KMS-11 (cell line): ENCODE measurements around the gene TMEM51.

Source experiments
- H2AFZ ChIP-seq: fragments of 200-600 bp; sonication (generic); 2 replicates; pipeline ENCODE4 v1.6.1; 2016; ENCODE audit warnings: antibody characterized with exemption, mixed run types, low read depth
- H3K27ac ChIP-seq: fragments of 200-600 bp; sonication (generic); 2 replicates; pipeline ENCODE4 v1.6.1; 2016; ENCODE audit warnings: mild to moderate bottlenecking, mixed run types
- H3K27me3 ChIP-seq: fragments of 200-600 bp; sonication (generic); 2 replicates; pipeline ENCODE4 v1.6.1; 2017; ENCODE audit warnings: mild to moderate bottlenecking, low read depth, mixed run types, moderate library complexity; ENCODE audit not compliant: insufficient read depth
- H3K36me3 ChIP-seq: fragments of 200-600 bp; sonication (generic); 2 replicates; pipeline ENCODE4 v1.6.1; 2017; ENCODE audit warnings: mild to moderate bottlenecking, mixed run types; ENCODE audit not compliant: insufficient read depth
- H3K4me1 ChIP-seq: fragments of 200-600 bp; sonication (generic); 2 replicates; pipeline ENCODE4 v1.6.1; 2016; ENCODE audit warnings: mild to moderate bottlenecking, low read depth, mixed run types; ENCODE audit not compliant: poor library complexity, severe bottlenecking
- H3K4me2 ChIP-seq: fragments of 200-600 bp; sonication (generic); 2 replicates; pipeline ENCODE4 v1.7.0; 2016; ENCODE audit warnings: mild to moderate bottlenecking, mixed run types
- H3K4me3 ChIP-seq: fragments of 200-600 bp; sonication (generic); IDR thresholded peaks from 2 replicates; pipeline ENCODE4 v1.6.1; 2017; ENCODE audit warnings: low read depth, low read length, mixed read lengths; ENCODE audit not compliant: insufficient read depth
- H3K79me2 ChIP-seq: fragments of 200-600 bp; sonication (generic); 2 replicates; pipeline ENCODE4 v1.6.1; 2016; ENCODE audit warnings: low read depth, mixed run types; ENCODE audit not compliant: insufficient read depth
- H3K9ac ChIP-seq: fragments of 200-600 bp; sonication (generic); 2 replicates; pipeline ENCODE4 v1.6.1; 2016; ENCODE audit warnings: mild to moderate bottlenecking, mixed run types
- H4K20me1 ChIP-seq: fragments of 200-600 bp; sonication (generic); 2 replicates; pipeline ENCODE4 v1.6.1; 2016; ENCODE audit warnings: mild to moderate bottlenecking, mixed run types; ENCODE audit not compliant: insufficient read depth
- TF ChIP-seq, protein P1 (sequence below): fragments of 200-600 bp; sonication (generic); conservative IDR thresholded peaks from 2 replicates; pipeline ENCODE4 v1.6.1; 2017; ENCODE audit warnings: low read depth, mild to moderate bottlenecking, antibody characterized with exemption, low read length, moderate library complexity, mixed read lengths

TMEM51 gene

DNA sequence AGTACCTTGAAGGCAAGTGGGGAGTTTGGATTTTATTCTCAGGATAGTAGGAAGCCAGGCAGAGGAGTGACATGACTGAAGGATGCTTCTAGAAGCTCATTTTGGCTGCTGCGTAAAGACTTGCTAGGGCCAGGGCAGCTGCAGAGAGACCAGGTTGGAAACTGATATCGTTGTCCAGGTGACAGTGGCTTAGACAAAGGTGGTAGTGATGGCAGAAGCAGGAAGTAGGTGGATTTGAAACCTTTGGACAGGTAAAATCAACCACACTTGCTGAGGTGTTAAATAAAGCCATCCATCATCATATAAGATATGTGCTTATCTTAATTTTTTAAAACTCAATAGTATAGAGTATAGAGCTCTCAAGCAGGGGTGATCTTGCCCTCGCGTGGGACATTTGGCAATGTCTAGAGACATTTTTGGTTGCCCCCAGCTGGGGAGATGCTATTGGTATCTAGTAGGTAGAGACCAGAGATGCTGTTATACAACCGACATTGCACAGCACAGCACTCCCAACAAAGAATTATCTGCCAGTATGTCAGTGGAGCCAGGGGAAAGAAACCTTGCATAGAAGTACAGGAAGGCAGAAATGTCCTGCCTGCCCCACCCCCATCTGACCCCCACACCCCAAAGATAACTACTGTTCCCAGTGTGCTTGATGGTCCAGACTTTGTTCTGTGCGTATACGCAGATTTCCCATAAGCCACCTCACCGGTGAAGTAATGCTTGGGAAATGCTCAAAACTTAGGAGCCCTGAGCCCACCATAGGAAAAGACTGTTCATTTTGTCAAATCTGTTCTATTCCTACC, 31.1 kb downstream of the TMEM51 start:
- no peak overlapping the region for H3K4me2 ChIP-seq
- no peak overlapping the region for H2AFZ ChIP-seq
- H3K4me3 ChIP-seq = no peak overlapping the region
- no peaks in the 10 kb centered on the region for H3K27me3 ChIP-seq
- H3K9ac ChIP-seq = no peak overlapping the region
- H3K4me1 ChIP-seq = no peaks in the 10 kb centered on the region
- no peaks in the 10 kb centered on the region for H4K20me1 ChIP-seq
- no peaks in the 10 kb centered on the region for H3K79me2 ChIP-seq
- no peak overlapping the region for H3K27ac ChIP-seq
- H3K36me3 ChIP-seq = no peaks in the 10 kb centered on the region
- TF ChIP-seq, protein P1, sequence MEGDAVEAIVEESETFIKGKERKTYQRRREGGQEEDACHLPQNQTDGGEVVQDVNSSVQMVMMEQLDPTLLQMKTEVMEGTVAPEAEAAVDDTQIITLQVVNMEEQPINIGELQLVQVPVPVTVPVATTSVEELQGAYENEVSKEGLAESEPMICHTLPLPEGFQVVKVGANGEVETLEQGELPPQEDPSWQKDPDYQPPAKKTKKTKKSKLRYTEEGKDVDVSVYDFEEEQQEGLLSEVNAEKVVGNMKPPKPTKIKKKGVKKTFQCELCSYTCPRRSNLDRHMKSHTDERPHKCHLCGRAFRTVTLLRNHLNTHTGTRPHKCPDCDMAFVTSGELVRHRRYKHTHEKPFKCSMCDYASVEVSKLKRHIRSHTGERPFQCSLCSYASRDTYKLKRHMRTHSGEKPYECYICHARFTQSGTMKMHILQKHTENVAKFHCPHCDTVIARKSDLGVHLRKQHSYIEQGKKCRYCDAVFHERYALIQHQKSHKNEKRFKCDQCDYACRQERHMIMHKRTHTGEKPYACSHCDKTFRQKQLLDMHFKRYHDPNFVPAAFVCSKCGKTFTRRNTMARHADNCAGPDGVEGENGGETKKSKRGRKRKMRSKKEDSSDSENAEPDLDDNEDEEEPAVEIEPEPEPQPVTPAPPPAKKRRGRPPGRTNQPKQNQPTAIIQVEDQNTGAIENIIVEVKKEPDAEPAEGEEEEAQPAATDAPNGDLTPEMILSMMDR = no peak

DNA sequence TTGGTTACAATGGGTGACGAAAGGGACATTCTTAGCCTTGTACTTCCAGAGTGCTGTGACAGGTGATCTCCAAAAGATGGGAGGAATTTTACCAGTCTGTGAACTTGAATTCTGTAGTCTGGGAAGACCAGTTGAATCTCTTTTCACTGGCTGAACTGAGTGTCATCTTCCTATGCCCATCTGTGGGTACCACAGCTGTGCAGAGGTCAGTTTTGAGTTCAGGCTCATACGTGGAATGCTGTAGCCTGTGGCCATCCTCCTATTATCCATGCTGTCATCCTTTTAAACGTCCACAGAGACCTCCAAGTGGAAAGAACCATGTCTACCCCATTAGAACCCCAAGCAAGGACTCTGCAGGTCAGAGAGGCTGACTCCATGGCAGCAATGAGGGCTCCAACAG, 32.1 kb downstream of the TMEM51 start:
- H3K4me3 ChIP-seq = no peak overlapping the region
- no peak overlapping the region for H3K27ac ChIP-seq
- no peaks in the 10 kb centered on the region for H3K79me2 ChIP-seq
- TF ChIP-seq, protein P1 = no peak
- no peaks in the 10 kb centered on the region for H3K4me1 ChIP-seq
- H3K27me3 ChIP-seq = no peaks in the 10 kb centered on the region
- H4K20me1 ChIP-seq = no peaks in the 10 kb centered on the region
- no peaks in the 10 kb centered on the region for H3K36me3 ChIP-seq
- no peak overlapping the region for H3K4me2 ChIP-seq
- H2AFZ ChIP-seq = no peak overlapping the region
- H3K9ac ChIP-seq = no peak overlapping the region

DNA sequence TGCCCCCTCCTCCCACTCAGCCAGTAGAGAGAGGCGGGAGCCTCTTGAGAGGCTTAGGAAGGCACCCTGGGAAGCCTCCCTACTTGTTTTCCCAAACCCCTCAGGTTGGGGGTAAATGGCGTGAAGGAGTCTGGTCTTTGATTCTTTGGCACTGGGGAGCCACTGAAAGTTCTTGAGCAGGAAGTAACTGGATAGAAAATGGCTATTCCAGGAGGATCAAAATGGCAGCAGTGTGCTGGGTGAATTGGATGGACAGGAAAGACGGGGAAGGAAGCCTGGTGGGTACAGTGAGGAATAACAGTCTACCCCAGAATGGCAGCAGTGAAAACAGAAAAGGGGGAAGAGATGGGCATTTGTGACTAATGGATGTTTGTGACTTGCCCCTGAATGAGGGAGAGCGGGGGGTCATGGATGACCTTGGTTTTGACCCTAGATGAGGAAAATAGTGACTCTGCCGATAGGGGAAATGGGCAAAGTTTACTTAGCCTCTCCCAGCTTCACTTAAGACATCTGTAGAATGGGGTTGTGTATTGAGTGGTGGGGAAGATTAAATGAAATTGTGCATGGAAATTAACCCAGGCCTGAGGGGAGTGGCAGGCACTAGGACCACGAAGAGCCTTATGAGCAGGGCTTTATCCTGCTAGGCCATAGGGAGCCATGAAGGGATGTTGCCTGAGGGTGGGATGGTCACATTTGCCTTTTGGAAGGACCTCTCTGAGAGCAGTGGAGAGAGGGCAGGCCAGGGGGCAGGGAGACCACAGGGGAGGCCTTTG, 32.7 kb downstream of the TMEM51 start:
- Histone ChIP-seq H3K27me3 (no peaks in the 10 kb centered on the region), H3K4me2 (no peak overlapping the region), H3K4me3 (no peak overlapping the region), H3K9ac (no peak overlapping the region), H3K4me1 (no peaks in the 10 kb centered on the region), H2AFZ (no peak overlapping the region), H3K27ac (no peak overlapping the region), H3K79me2 (no peaks in the 10 kb centered on the region), H3K36me3 (no peaks in the 10 kb centered on the region), H4K20me1 (no peaks in the 10 kb centered on the region)
- TF ChIP-seq, protein P1 = no peak

DNA sequence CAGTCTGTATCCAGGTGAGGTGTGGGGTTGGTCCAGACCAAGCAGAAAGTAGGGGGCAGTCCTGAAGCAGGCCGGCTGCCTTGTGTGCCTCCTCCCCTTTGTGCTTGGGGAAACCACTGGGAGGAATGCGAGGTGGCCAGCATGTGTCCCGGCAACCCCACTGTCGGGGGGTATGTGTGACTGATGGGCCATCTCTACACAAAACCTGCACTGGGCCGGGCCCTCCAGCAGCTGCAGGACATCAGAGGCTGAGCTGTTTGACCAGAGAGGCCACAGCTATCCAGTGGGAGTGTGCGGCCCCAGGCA, 33.3 kb downstream of the TMEM51 start:
- no peak overlapping the region for H3K4me2 ChIP-seq
- no peak overlapping the region for H2AFZ ChIP-seq
- H3K27ac ChIP-seq = no peak overlapping the region
- H3K36me3 ChIP-seq = no peaks in the 10 kb centered on the region
- H3K79me2 ChIP-seq = no peaks in the 10 kb centered on the region
- H3K4me1 ChIP-seq = no peaks in the 10 kb centered on the region
- no peak overlapping the region for H3K9ac ChIP-seq
- H4K20me1 ChIP-seq = no peaks in the 10 kb centered on the region
- no peak overlapping the region for H3K4me3 ChIP-seq
- H3K27me3 ChIP-seq = no peaks in the 10 kb centered on the region
- TF ChIP-seq, protein P1 = no peak
